Esophagus muscularis mucosa (tissue), 3 donors: Measurements from ENCODE around the gene NFIB.

Experiments used
- CTCF ChIP-seq, 3 experiments: fragments of 200-600 bp in 2 of 3; fragments of 450-650 bp in 1 of 3; sonication (generic) in 2 of 3; IDR thresholded peaks; one replicate each; pipeline ENCODE4 v1.5.1; 2017 to 2019; ENCODE audit warnings: antibody characterized with exemption in 3 of 3, mild to moderate bottlenecking in 2 of 3, moderate library complexity in 1 of 3
- EP300 ChIP-seq: sonication (generic); formaldehyde crosslinking; IDR thresholded peaks from one replicate; pipeline ENCODE4 v1.6.1; 2017; ENCODE audit warnings: antibody characterized with exemption

DNA sequence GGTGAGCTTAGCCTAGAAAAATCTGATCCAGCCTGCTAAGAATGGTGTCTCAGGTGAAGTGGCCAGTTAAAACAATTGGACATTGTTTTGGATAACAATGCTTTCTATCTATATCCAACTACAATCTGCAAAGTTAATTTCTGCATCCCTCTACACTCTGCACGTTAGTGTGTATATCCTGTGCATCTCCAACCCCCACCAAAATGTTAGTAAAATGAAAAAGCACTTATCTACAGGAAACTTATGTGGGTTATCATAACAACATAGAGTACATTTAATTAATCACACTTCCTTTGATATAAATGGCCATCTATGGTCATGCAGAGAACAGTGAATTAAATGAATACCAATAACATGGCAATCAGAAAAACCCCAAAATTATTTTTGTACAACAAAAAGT, 158.7 kb downstream of the NFIB start:
- TF ChIP-seq EP300 (no peak), CTCF (IDR thresholded peaks at IDR 0.05) (no peak)
